PC-9 (cell line): ENCODE results near the gene ZSWIM1. TPM values are rescaled to one million over a fixed set of nuclear protein-coding genes. Genes with fewer than 3 reads are reported as not detected.
"Not testable (repeated sequence)": the region's sequence is repeated elsewhere in the genome, so short reads cannot be mapped to it uniquely, and the experiment has no call there.

Experiments used
- BruUV-seq: library from RNA; stranded (reverse); fragments of 400-500 nt; replicated peaks from 2 replicates; lab custom pipeline; 2021; lab: Mats Ljungman, UMichigan
- CTCF ChIA-PET: fragments of 300-600 bp; sonication (Branson Sonifier 250); formaldehyde crosslinking; loops from one replicate; lab custom pipeline; 2022; ENCODE audit warnings: antibody characterized with exemption; lab: Charles Lee
- POLR2A ChIA-PET: fragments of 300-600 bp; sonication (Branson Sonifier 250); formaldehyde crosslinking; loops from one replicate; lab custom pipeline; 2022; ENCODE audit warnings: antibody characterized with exemption; ENCODE audit not compliant: unreplicated experiment; lab: Charles Lee
- DNase-seq, 2 experiments: peaks; one replicate each; pipeline versions ENCODE4 v3.0.0 to v3.0.0-alpha.2; 2015 to 2022; ENCODE audit warnings: mixed read lengths in 1 of 2
- H2AFZ ChIP-seq: fragments of 200-600 bp; sonication (generic); 2 replicates; pipeline ENCODE4 v1.8.1; 2017; ENCODE audit warnings: antibody characterized with exemption
- H3F3A ChIP-seq: fragments of 200-600 bp; sonication (generic); 2 replicates; pipeline ENCODE4 v1.8.1; 2017; ENCODE audit warnings: antibody characterized with exemption, mild to moderate bottlenecking, low read depth; ENCODE audit not compliant: insufficient read depth
- H3K27ac ChIP-seq: fragments of 200-600 bp; sonication (generic); 2 replicates; pipeline ENCODE4 v1.6.1; 2016; ENCODE audit warnings: mixed run types
- H3K27me3 ChIP-seq: fragments of 200-600 bp; sonication (generic); 2 replicates; pipeline ENCODE4 v1.6.1; 2016; ENCODE audit warnings: low read depth, mixed run types; ENCODE audit not compliant: insufficient read depth
- H3K36me3 ChIP-seq: fragments of 200-600 bp; sonication (generic); 2 replicates; pipeline ENCODE4 v1.6.1; 2016; ENCODE audit warnings: low read depth, mixed run types
- H3K4me1 ChIP-seq: fragments of 200-600 bp; sonication (generic); replicated peaks from 2 replicates; pipeline ENCODE4 v1.6.1; 2016; ENCODE audit warnings: mixed run types; ENCODE audit not compliant: insufficient read depth
- H3K4me2 ChIP-seq: fragments of 200-600 bp; sonication (generic); 2 replicates; pipeline ENCODE4 v1.6.1; 2017; ENCODE audit warnings: mixed run types
- H3K4me3 ChIP-seq: fragments of 200-600 bp; sonication (generic); 2 replicates; pipeline ENCODE4 v1.6.1; 2016; ENCODE audit warnings: mixed run types
- H3K79me2 ChIP-seq: fragments of 200-600 bp; sonication (generic); 2 replicates; pipeline ENCODE4 v1.6.1; 2017; ENCODE audit warnings: low read depth, mixed run types
- H3K9me2 ChIP-seq: fragments of 200-600 bp; sonication (generic); 2 replicates; pipeline ENCODE4 v1.8.1; 2017; ENCODE audit warnings: mild to moderate bottlenecking; ENCODE audit not compliant: insufficient read depth
- H3K9me3 ChIP-seq: fragments of 200-600 bp; sonication (generic); 2 replicates; pipeline ENCODE4 v1.8.1; 2016; ENCODE audit warnings: low read depth; ENCODE audit not compliant: insufficient read depth
- H4K20me1 ChIP-seq: fragments of 200-600 bp; sonication (generic); 2 replicates; pipeline ENCODE4 v1.8.1; 2017; ENCODE audit not compliant: insufficient read depth
- CTCF ChIP-seq: fragments of 200-600 bp; sonication (generic); conservative IDR thresholded peaks from 2 replicates; pipeline ENCODE4 v1.6.1; 2017; ENCODE audit warnings: mixed run types, antibody characterized with exemption, mild to moderate bottlenecking, moderate library complexity
- EZH2 ChIP-seq: fragments of 200-600 bp; sonication (generic); IDR thresholded peaks from 2 replicates; pipeline ENCODE4 v1.8.0; 2017; ENCODE audit warnings: antibody characterized with exemption, low read depth
- intact Hi-C: fragments of 100-400 bp; cut with micrococcal nuclease; formaldehyde crosslinking; loops from one replicate; pipeline ENCODE4 v1.10.0; 2022; ENCODE audit not compliant: unreplicated experiment
- total RNA-seq: library from RNA; stranded (reverse); gene quantifications from 2 replicates; pipeline ENCODE4 v1.2.3, GENCODE V29; 2021

The ZSWIM1 gene
- total RNA-seq, 1 experiment from 2014 or later, result 13.2 TPM

- peaks cover 22% of the 10 kb centered on the region; the same call in 1 of the 2 replicates for H3F3A ChIP-seq
- no peaks in the 10 kb centered on the region for H4K20me1 ChIP-seq
- intact Hi-C loops, result no loop called here
- no peak overlapping the region for H3K4me3 ChIP-seq
- no peaks in the 10 kb centered on the region for H3K36me3 ChIP-seq
- H3K4me2 ChIP-seq, result peak overlapping the region; percentile 34
- DNase-seq, result peak; percentile 41 to 77
- POLR2A ChIA-PET, result no interaction called here
- no peaks in the 10 kb centered on the region for H3K27me3 ChIP-seq
- H3K4me1 ChIP-seq, result peaks cover 27% of the 10 kb centered on the region
- BruUV-seq, result no TSS peak
- no peak overlapping the region for H2AFZ ChIP-seq
- peak overlapping the region; percentile 21 for H3K27ac ChIP-seq
- CTCF ChIA-PET, result no interaction called here
- H3K9me2 ChIP-seq, result no peaks in the 10 kb centered on the region
- H3K9me3 ChIP-seq, result no peaks in the 10 kb centered on the region
- no peaks in the 10 kb centered on the region for H3K79me2 ChIP-seq
- TF ChIP-seq CTCF, result no peak
- TF ChIP-seq EZH2, result no peak
Observed at GRCh38 chr20:45872626-45873025, 8.4 kb upstream of the ZSWIM1 start.

GRCh38 chr20:45873409-45874103 lies 7.5 kb upstream of the ZSWIM1 start:
- H3K4me2 ChIP-seq, result no peak overlapping the region
- DNase-seq, result peak in 1 of 2 experiments; percentile 31
- H3K4me3 ChIP-seq, result no peak overlapping the region
- H4K20me1 ChIP-seq, result no peaks in the 10 kb centered on the region
- TF ChIP-seq EZH2 (no peak), CTCF (no peak)
- peaks cover 14% of the 10 kb centered on the region; the same call in 1 of the 2 replicates for H3F3A ChIP-seq
- no peaks in the 10 kb centered on the region for H3K79me2 ChIP-seq
- no peaks in the 10 kb centered on the region for H3K27me3 ChIP-seq
- intact Hi-C loops, result no loop called here
- H3K36me3 ChIP-seq, result no peaks in the 10 kb centered on the region
- no peak overlapping the region for H2AFZ ChIP-seq
- no peaks in the 10 kb centered on the region for H3K9me2 ChIP-seq
- BruUV-seq, result no TSS peak
- ChIA-PET CTCF (no interaction called here), POLR2A (no interaction called here)
- no peak overlapping the region for H3K27ac ChIP-seq
- H3K9me3 ChIP-seq, result no peaks in the 10 kb centered on the region
- peaks cover 18% of the 10 kb centered on the region for H3K4me1 ChIP-seq

- H3K9me3 ChIP-seq, H3K4me2 ChIP-seq, H3K36me3 ChIP-seq, H3K79me2 ChIP-seq, BruUV-seq, H2AFZ ChIP-seq, POLR2A ChIA-PET, DNase-seq, H3K27me3 ChIP-seq, intact Hi-C loops, CTCF ChIA-PET, H3K4me3 ChIP-seq, H3K9me2 ChIP-seq, H3K27ac ChIP-seq, H4K20me1 ChIP-seq: not testable (repeated sequence)
- H3K4me1 ChIP-seq, result peaks cover 18% of the 10 kb centered on the region
- peaks cover 14% of the 10 kb centered on the region; the same call in 1 of the 2 replicates for H3F3A ChIP-seq
Observed at GRCh38 chr20:45874104-45874481, 6.9 kb upstream of the ZSWIM1 start.
